T47D (cell line): Measurements from ENCODE around the gene LHX8.
"Not testable (repeated sequence)": the region's sequence is repeated elsewhere in the genome, so short reads cannot be mapped to it uniquely, and the experiment has no call there.

Experiments used
- DNase-seq, 2 experiments: peaks; one replicate each; pipeline versions ENCODE4 v3.0.0 to v3.0.0-alpha.2; 2011 to 2012; ENCODE audit warnings: low read depth in 1 of 2, low spot score in 1 of 2
- JUND ChIP-seq: IDR thresholded peaks from 2 replicates; pipeline ENCODE4 v1.6.1; 2012; ENCODE audit warnings: low read depth
- in situ Hi-C: cut with HindIII; loops from 2 replicates; pipeline ENCODE4 v1.10.0; 2016; ENCODE audit warnings: low sequenced_read_pairs, low pct_unique_long_range_greater_than_20kb

Gene LHX8

GRCh38 chr1:75133750-75134646 is at the start of gene LHX8:
LHX8 (plus strand) TSS chr1:75134388; CDS start chr1:75136615, 2,227 bp downstream.
- in situ Hi-C loops, result no loop called here
- peak in 1 of 2 experiments; percentile 23 for DNase-seq
- TF ChIP-seq JUND, result no peak

DNA sequence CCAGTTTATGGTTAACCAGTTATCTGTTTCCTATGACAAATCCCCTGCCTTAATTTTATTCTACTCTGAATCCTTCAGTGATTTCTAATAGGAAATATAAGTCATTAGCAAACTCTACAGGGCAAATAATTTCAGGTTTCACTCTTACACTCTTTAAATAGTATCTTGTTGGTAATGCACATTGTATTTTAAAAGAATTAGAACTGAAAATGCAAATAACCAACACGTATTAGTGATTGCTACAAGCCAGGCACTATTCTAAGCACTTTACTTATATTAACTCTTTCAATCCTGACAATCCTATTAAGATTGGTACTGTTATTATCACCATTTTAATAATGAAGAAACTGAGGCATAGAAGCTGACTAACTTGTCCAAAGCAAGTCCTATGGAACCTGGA is 48.3 kb upstream of the LHX8 start:
- DNase-seq, result no peak
- in situ Hi-C loops, result no loop called here

GRCh38 chr1:75087278-75087677 is 46.9 kb upstream of the LHX8 start:
- no peak for TF ChIP-seq JUND
- DNase-seq, result no peak
- in situ Hi-C loops, result no loop called here

More for the DNA sequence above, 48.3 kb upstream of the LHX8 start:
- TF ChIP-seq JUND, result no peak

DNA sequence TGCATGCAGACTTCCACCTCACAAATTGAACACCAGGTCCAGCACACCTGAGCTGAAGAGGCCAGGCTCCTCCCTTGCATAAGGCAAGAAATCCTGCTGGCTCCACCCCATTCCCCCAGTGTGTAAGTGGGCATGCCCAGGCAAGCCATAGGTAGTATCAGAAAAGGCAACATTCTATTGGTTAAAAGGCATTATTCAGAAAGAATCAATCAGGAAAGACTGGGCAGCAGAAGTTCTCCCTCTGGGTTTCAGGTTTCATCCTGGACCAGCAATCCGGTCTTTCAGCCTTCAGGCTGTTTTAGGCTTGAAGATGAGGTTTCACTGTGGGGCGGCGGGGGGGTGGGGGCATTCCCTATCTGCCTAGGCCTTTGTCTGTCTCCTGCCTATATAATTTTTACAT is 42.0 kb upstream of the LHX8 start:
- DNase-seq, result peak in 1 of 2 experiments; percentile 68
- in situ Hi-C loops, result no loop called here
- TF ChIP-seq JUND, result no peak

GRCh38 chr1:75097654-75098053 is 36.5 kb upstream of the LHX8 start:
- DNase-seq, result no peak
- no peak for TF ChIP-seq JUND
- in situ Hi-C loops, result no loop called here

DNA sequence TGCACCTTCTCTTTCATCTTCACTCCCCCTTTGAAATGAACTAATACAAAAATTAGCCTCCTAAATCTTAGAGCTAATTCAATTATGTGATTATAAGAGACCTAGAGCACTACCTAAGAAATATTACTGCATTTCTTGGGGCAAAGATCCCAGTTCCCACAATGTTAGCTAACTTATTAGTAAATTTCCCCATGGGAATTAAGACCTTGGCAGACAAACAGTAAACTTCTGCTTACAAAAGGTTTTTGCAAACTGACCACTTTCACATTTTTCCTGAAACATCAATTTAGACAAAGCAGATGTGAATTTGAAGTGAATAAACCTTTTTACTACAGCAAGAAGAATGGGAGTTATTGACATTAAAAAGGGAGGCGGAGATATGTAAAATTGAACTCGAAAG is 34.6 kb upstream of the LHX8 start:
- no peak for TF ChIP-seq JUND
- no peak for DNase-seq
- in situ Hi-C loops, result no loop called here

DNA sequence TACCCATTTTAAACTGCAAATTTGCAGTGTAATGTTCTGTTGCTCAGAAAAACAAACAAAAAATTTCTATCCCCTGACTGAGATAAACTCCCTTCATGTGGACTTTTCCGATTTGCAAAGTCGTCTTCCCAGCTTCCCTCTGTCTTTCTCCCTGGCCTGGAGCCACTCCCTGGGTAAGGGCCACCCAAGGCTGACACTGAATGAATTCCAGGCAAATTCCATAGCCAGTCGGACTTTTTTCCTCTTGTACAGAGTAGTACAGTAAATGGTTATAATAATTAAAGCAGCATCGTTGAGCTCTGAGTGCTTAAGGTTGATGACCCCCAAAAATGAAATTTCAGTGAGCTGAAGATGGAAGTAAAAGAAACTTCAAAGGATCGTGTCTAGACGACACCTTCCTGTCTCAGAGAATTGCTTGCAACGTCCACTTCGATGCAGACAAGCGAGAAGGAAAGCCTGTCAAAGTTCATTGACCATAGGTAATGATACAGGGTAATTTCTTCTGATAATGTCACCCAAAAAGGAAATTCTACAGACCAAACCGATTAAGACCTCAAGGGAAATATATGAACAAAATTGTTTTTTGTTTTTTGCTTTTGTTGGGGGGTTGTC is 33.6 kb upstream of the LHX8 start:
- TF ChIP-seq JUND, result no peak
- in situ Hi-C loops, result no loop called here
- no peak for DNase-seq

DNA sequence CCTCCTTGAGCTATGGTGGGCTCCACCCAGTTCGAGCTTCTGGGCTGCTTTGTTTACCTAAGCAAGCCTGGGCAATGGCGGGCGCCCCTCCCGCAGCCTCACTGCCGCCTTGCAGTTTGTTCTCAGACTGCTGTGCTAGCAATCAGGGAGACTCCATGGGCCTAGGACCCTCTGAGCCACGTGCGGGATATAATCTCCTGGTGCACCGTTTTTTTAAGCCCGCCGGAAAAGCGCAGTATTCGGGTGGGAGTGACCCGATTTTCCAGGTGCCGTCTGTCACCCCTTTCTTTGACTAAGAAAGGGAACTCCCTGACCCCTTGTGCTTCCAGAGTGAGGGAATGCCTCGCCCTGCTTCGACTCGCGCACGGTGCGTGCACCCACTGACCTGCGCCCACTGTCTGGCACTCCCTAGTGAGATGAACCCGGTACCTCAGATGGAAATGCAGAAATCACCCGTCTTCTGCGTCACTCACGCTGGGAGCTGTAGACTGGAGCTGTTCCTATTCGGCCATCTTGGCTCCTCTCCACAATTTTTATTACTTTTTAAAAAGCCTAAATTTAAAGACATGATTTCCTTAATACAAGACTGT is 21.7 kb upstream of the LHX8 start:
- DNase-seq, result peak in 1 of 2 experiments; percentile 19
- in situ Hi-C loops, result not testable (repeated sequence)

DNA sequence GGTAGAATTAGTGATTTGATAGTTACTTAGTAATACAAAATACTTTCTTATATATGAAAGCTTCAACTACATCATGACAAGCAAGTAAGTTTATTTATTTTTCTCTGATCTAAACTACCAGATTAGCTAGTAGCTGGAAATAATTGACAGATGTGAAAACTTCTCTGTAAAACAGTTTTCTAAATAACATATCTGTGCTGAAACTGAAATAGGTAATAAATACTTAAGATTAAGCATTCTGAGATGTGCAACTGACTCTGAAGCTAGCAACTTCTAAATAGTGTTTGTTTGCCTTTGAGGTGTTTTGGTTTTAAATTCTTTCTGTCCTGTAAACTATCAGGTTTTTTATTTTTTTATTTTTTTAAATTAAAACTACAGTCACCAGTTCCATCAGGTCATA is 18.5 kb upstream of the LHX8 start:
- no peak for TF ChIP-seq JUND
- DNase-seq, result no peak
- in situ Hi-C loops, result no loop called here

GRCh38 chr1:75123756-75124155 is 10.4 kb upstream of the LHX8 start:
- DNase-seq, result no peak
- in situ Hi-C loops, result no loop called here
- no peak for TF ChIP-seq JUND

DNA sequence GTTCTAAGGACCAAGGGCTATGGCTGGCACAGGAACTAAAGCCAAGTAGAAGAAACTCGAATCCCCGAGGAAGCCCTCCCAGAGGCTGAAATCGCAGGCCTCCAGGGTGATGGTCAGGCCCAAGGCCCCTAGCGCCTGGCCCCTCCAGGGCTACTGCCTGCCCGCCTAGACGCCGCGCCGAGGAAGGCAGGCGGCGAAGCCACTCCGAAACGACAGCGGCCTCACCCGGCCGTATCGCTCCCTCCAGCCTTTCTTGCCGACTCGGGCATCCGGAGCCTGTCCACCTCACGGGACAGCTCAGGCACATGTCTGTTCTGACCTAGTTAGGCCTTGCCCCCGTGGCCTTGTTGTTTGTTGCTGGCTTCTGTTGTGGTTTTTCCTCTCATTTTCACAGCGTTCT is 9.7 kb upstream of the LHX8 start:
- no peak for TF ChIP-seq JUND
- in situ Hi-C loops, result no loop called here

GRCh38 chr1:75125161-75125726 is 8.9 kb upstream of the LHX8 start:
- in situ Hi-C loops, result no loop called here
- no peak for TF ChIP-seq JUND
- DNase-seq, result no peak

More for the DNA sequence above, 9.7 kb upstream of the LHX8 start:
- no peak for DNase-seq

- no peak for DNase-seq
- in situ Hi-C loops, result no loop called here
- TF ChIP-seq JUND, result no peak
Measured at GRCh38 chr1:75126611-75127101, 7.5 kb upstream of the LHX8 start.
